Astrocyte (in vitro differentiated cells and primary cell): ENCODE results near the gene LTC4S. TPM values are rescaled to one million over a fixed set of nuclear protein-coding genes. Genes with fewer than 3 reads are reported as not detected.
A peak's percentile ranks its signal among the peaks of the same experiment; 100 is the strongest.

Experiments used
- DNase-seq: peaks from one replicate; pipeline ENCODE4 v3.0.0-alpha.2; 2010; ENCODE audit warnings: low read depth
- FAIRE-seq: peaks from 2 replicates; lab custom pipeline; 2011; peaks lifted over from hg19 to GRCh38; lab: Jason Lieb, UNC
- H2AFZ ChIP-seq: 2 replicates; pipeline ENCODE4 v1.6.0; 2012; ENCODE audit warnings: low read depth, low read length, inconsistent platforms
- H3K27ac ChIP-seq: 2 replicates; pipeline ENCODE4 v1.5.1; 2011; ENCODE audit warnings: low read depth, low read length, inconsistent platforms
- H3K27me3 ChIP-seq: 2 replicates; pipeline ENCODE4 v1.6.0; 2011; ENCODE audit warnings: low read length, inconsistent platforms; ENCODE audit not compliant: insufficient read depth
- H3K36me3 ChIP-seq: 2 replicates; pipeline ENCODE4 v1.5.1; 2011; ENCODE audit warnings: low read length, inconsistent platforms; ENCODE audit not compliant: insufficient read depth
- H3K4me1 ChIP-seq: 2 replicates; pipeline ENCODE4 v1.5.1; 2011; ENCODE audit warnings: low read length, inconsistent platforms; ENCODE audit not compliant: insufficient read depth
- H3K4me2 ChIP-seq: 2 replicates; pipeline ENCODE4 v1.6.0; 2012; ENCODE audit warnings: low read length, inconsistent platforms
- H3K4me3 ChIP-seq: 2 replicates; pipeline ENCODE4 v1.5.1; 2011; ENCODE audit warnings: low read depth, mild to moderate bottlenecking, low read length, inconsistent platforms; ENCODE audit not compliant: insufficient read depth
- H3K79me2 ChIP-seq: 2 replicates; pipeline ENCODE4 v1.6.0; 2012; ENCODE audit warnings: mild to moderate bottlenecking, low read length, inconsistent platforms; ENCODE audit not compliant: insufficient read depth
- H3K9ac ChIP-seq: 2 replicates; pipeline ENCODE4 v1.6.0; 2012; ENCODE audit warnings: mild to moderate bottlenecking, low read length, inconsistent platforms
- H3K9me3 ChIP-seq: 2 replicates; pipeline ENCODE4 v1.5.1; 2012; ENCODE audit warnings: low read depth, mild to moderate bottlenecking, low read length, inconsistent platforms; ENCODE audit not compliant: insufficient read depth
- H4K20me1 ChIP-seq: 2 replicates; pipeline ENCODE4 v1.6.0; 2012; ENCODE audit warnings: low read length, inconsistent platforms; ENCODE audit not compliant: insufficient read depth
- H3K27ac Mint-ChIP-seq: one replicate; pipeline ENCODE4 v1.8.0; 2021; ENCODE audit warnings: mild to moderate bottlenecking, mixed read lengths; ENCODE audit not compliant: unreplicated experiment
- H3K27me3 Mint-ChIP-seq: one replicate; pipeline ENCODE4 v1.8.0; 2021; ENCODE audit warnings: low read depth, mixed read lengths; ENCODE audit not compliant: unreplicated experiment
- H3K36me3 Mint-ChIP-seq: one replicate; pipeline ENCODE4 v1.8.0; 2021; ENCODE audit warnings: low read depth, mixed read lengths; ENCODE audit not compliant: unreplicated experiment
- H3K4me1 Mint-ChIP-seq: one replicate; pipeline ENCODE4 v1.8.0; 2021; ENCODE audit warnings: low read depth, mixed read lengths; ENCODE audit not compliant: unreplicated experiment
- H3K4me3 Mint-ChIP-seq: one replicate; pipeline ENCODE4 v1.8.0; 2021; ENCODE audit warnings: mild to moderate bottlenecking, moderate library complexity, mixed read lengths; ENCODE audit not compliant: unreplicated experiment
- H3K9me3 Mint-ChIP-seq: one replicate; pipeline ENCODE4 v1.8.0; 2021; ENCODE audit warnings: mild to moderate bottlenecking, mixed read lengths; ENCODE audit not compliant: unreplicated experiment
- CTCF ChIP-seq: IDR thresholded peaks from 2 replicates; pipeline ENCODE4 v1.5.1; 2011; ENCODE audit warnings: low read depth, mild to moderate bottlenecking, inconsistent platforms, low read length, moderate library complexity; ENCODE audit not compliant: insufficient read depth
- EZH2 ChIP-seq: IDR thresholded peaks from 2 replicates; pipeline ENCODE4 v1.6.1; 2012; ENCODE audit warnings: mild to moderate bottlenecking, low read length, inconsistent platforms; ENCODE audit not compliant: insufficient read depth
- total RNA-seq: library from RNA; stranded (reverse); gene quantifications from 2 replicates; pipeline ENCODE4 v1.2.1, GENCODE V29; 2021

The LTC4S gene
- total RNA-seq, 1 donor from 2014 or later, result 1.3 TPM

GRCh38 chr5:179822059-179822432 is 28.3 kb downstream of the LTC4S start:
- peaks cover 62% of the 10 kb centered on the region for H3K79me2 ChIP-seq
- H3K27me3 ChIP-seq, result no peaks in the 10 kb centered on the region
- Mint-ChIP-seq H3K9me3 (no peaks in the 10 kb centered on the region), H3K27ac (peak overlapping the region; percentile 26), H3K27me3 (no peaks in the 10 kb centered on the region), H3K36me3 (peaks cover 14% of the 10 kb centered on the region), H3K4me1 (peaks cover 31% of the 10 kb centered on the region), H3K4me3 (peak overlapping the region; percentile 92)
- peaks cover 26% of the 10 kb centered on the region for H3K36me3 ChIP-seq
- H3K27ac ChIP-seq, result no peak overlapping the region
- TF ChIP-seq EZH2, result no peak
- no peak for TF ChIP-seq CTCF
- DNase-seq (no peak), FAIRE-seq (no peak)
- no peak overlapping the region for H2AFZ ChIP-seq
- H3K4me1 ChIP-seq, result peaks cover 43% of the 10 kb centered on the region
- peak overlapping the region; percentile 97 for H3K9ac ChIP-seq
- peak overlapping the region; percentile 84 for H3K4me2 ChIP-seq
- peaks cover 63% of the 10 kb centered on the region for H4K20me1 ChIP-seq
- H3K9me3 ChIP-seq, result no peaks in the 10 kb centered on the region
- H3K4me3 ChIP-seq, result peak overlapping the region; percentile 74

- peaks cover 62% of the 10 kb centered on the region for H3K79me2 ChIP-seq
- DNase-seq (no peak), FAIRE-seq (no peak)
- TF ChIP-seq EZH2, result no peak
- peak overlapping the region; percentile 92 for H3K4me3 Mint-ChIP-seq
- no peaks in the 10 kb centered on the region for H3K27me3 Mint-ChIP-seq
- H3K36me3 Mint-ChIP-seq, result peaks cover 16% of the 10 kb centered on the region
- H3K36me3 ChIP-seq, result peaks cover 28% of the 10 kb centered on the region
- H3K4me1 Mint-ChIP-seq, result peaks cover 34% of the 10 kb centered on the region
- H2AFZ ChIP-seq, result no peak overlapping the region
- peak overlapping the region; percentile 84 for H3K4me2 ChIP-seq
- H3K27ac ChIP-seq, result no peak overlapping the region
- no peaks in the 10 kb centered on the region for H3K9me3 ChIP-seq
- H3K9me3 Mint-ChIP-seq, result no peaks in the 10 kb centered on the region
- H3K27me3 ChIP-seq, result no peaks in the 10 kb centered on the region
- H4K20me1 ChIP-seq, result peaks cover 67% of the 10 kb centered on the region
- H3K27ac Mint-ChIP-seq, result peak overlapping the region; percentile 58
- peak overlapping the region; percentile 74 for H3K4me3 ChIP-seq
- peaks cover 39% of the 10 kb centered on the region for H3K4me1 ChIP-seq
- H3K9ac ChIP-seq, result peak overlapping the region; percentile 97
Observed at GRCh38 chr5:179822444-179822990, 28.7 kb downstream of the LTC4S start.

- H3K36me3 Mint-ChIP-seq, result peaks cover 22% of the 10 kb centered on the region
- peaks cover 37% of the 10 kb centered on the region for H3K4me1 Mint-ChIP-seq
- H3K4me3 ChIP-seq, result no peak overlapping the region
- H3K36me3 ChIP-seq, result peaks cover 41% of the 10 kb centered on the region
- TF ChIP-seq EZH2 (no peak), CTCF (no peak)
- H3K9ac ChIP-seq, result no peak overlapping the region
- H3K4me2 ChIP-seq, result peak overlapping the region; percentile 84
- no peak overlapping the region for H2AFZ ChIP-seq
- H3K27me3 Mint-ChIP-seq, result no peaks in the 10 kb centered on the region
- no peak overlapping the region for H3K27ac ChIP-seq
- no peaks in the 10 kb centered on the region for H3K27me3 ChIP-seq
- no peaks in the 10 kb centered on the region for H3K9me3 ChIP-seq
- DNase-seq (no peak), FAIRE-seq (no peak)
- peaks cover 2% of the 10 kb centered on the region for H3K9me3 Mint-ChIP-seq
- H3K4me3 Mint-ChIP-seq, result peak overlapping the region; percentile 47
- peaks cover 73% of the 10 kb centered on the region for H3K79me2 ChIP-seq
- H3K27ac Mint-ChIP-seq, result peak overlapping the region; percentile 31
- peaks cover 83% of the 10 kb centered on the region for H4K20me1 ChIP-seq
- peaks cover 29% of the 10 kb centered on the region for H3K4me1 ChIP-seq
Observed at GRCh38 chr5:179823937-179824744, 30.4 kb downstream of the LTC4S start.
